ENCODE results near the gene ZNF460.
A peak's percentile ranks its signal among the peaks of the same experiment; 100 is the strongest.

The ZNF460 gene

DNA sequence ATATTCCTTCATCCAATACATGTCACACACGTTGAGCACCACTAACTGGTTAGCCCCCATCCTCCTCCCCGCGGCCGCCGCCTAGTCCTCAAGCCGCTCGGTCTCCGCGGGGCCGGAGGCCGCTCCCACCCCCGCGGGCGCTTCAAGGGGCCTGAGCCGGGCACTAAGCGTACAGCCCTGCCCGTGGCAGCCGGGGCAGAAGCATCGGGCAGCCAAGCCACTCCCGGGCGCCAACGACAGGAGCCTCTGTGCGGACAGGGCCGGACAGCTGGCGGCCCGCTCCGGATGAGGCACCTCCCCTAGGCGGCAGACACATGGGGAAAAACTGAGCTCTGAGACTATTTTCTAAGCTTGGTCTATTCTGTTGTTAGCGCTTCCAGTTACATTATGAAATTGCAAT is 37.2 kb downstream of the ZNF460 start:
- TF ChIP-seq, protein P1, sequence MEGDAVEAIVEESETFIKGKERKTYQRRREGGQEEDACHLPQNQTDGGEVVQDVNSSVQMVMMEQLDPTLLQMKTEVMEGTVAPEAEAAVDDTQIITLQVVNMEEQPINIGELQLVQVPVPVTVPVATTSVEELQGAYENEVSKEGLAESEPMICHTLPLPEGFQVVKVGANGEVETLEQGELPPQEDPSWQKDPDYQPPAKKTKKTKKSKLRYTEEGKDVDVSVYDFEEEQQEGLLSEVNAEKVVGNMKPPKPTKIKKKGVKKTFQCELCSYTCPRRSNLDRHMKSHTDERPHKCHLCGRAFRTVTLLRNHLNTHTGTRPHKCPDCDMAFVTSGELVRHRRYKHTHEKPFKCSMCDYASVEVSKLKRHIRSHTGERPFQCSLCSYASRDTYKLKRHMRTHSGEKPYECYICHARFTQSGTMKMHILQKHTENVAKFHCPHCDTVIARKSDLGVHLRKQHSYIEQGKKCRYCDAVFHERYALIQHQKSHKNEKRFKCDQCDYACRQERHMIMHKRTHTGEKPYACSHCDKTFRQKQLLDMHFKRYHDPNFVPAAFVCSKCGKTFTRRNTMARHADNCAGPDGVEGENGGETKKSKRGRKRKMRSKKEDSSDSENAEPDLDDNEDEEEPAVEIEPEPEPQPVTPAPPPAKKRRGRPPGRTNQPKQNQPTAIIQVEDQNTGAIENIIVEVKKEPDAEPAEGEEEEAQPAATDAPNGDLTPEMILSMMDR (IDR thresholded peaks at IDR 0.05; ENCODE audit: low read length, missing control alignments) = no peak
- DNase-seq (ENCODE audit: low read depth) = no peak
- H3K4me3 ChIP-seq (replicated peaks; ENCODE audit: low read depth, low read length) = peak overlapping the region; percentile 29

DNA sequence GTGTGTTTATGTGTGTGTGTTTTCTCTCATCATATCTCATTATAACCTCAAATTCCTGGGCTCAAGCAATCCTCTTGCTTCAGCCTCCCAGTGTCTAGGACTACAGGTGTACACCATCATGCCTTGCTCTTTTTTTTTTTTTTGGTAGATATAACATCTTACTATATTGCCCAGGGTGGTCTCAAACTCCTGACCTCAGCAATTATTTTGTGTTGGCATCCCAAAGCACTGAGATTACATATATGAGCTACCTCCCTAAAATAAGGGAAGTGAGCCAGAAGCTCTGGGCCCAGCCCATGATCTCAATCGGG is 39.5 kb downstream of the ZNF460 start:
- peak overlapping the region; percentile 66 for H3K4me3 ChIP-seq (replicated peaks; ENCODE audit: low read depth, low read length)
- no peak for DNase-seq (ENCODE audit: low read depth)

DNA sequence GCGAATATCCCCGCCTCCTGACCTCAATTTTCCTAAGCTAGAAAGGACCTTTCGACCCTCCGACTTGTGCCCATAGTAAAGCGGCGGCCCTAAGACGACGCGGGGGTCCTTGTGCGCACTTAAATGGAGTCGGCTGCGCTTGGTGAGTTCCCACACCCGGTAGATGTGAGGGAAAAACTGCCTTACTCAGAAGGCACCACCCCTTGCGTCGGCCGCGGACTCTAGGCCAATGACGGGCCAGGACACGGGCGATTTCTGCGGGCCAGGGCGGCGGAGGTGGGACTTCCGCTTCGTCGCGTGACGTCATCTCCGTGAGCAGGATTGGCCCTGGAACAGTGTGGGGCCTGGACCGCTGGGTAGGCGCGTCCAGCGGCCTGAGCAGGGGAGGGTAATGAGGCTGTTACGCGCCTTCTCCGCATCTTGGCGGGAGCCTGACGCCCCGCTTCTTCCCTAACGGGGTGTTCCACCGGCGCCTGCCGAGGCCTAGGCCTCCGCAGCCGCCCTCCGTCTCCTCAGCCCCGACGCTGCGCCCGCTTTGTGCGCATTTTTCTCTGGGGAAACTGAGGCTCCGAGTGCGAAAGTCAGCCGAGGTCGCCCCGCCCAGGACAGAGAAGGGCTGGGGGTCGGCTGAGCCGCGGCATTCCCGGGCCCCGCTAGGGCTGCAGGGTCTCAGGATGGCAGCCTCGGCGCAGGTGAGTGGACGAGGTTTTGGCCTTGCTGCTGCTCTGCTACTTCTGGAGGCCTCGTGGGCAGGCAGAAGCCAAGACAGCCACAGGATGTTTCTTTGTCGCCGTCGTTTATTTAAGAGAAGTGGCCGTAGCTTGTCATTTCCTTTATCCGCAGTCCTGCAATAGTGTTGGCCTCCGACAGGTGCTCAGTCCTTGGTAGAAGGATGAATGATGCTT is 40.1 kb downstream of the ZNF460 start, which contains the start of gene ZNF543:
Gene ZNF543 (plus strand): TSS at position 293 of the 905 bp plus-strand sequence. CDS start 382 bp downstream, at position 675.
- TF ChIP-seq, protein P1 (IDR thresholded peaks at IDR 0.05; ENCODE audit: low read length, missing control alignments) = no peak
- peak within 1 kb of the TSS; percentile 66 for H3K4me3 ChIP-seq (replicated peaks; ENCODE audit: low read depth, low read length)
- peak; percentile 96 for DNase-seq (ENCODE audit: low read depth)

More for the DNA sequence above, 39.5 kb downstream of the ZNF460 start:
- TF ChIP-seq, protein P1 (IDR thresholded peaks at IDR 0.05; ENCODE audit: low read length, missing control alignments) = no peak

DNA sequence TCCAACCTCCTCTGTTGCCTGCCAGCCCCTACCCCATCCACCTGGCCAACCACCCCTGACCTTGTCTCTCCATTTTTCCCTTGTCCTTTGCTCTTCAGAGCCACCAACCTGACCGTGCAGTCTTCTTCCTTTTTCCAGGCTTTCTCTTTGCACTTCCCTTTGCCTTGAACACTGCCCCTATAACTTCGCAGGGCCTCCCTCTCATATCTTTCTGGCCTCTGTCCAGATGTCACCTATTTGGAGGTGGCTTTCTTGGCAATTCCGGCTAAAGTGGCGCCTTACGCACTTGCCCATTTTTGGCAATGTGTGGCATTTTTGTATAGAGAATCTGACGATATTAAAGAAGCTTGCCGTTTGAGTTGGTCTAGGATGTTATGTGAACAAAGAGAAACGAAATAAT is 40.8 kb downstream of the ZNF460 start:
- peak overlapping the region; percentile 66 for H3K4me3 ChIP-seq (replicated peaks; ENCODE audit: low read depth, low read length)
- DNase-seq (ENCODE audit: low read depth) = no peak
- TF ChIP-seq, protein P1 (IDR thresholded peaks at IDR 0.05; ENCODE audit: low read length, missing control alignments) = no peak

DNA sequence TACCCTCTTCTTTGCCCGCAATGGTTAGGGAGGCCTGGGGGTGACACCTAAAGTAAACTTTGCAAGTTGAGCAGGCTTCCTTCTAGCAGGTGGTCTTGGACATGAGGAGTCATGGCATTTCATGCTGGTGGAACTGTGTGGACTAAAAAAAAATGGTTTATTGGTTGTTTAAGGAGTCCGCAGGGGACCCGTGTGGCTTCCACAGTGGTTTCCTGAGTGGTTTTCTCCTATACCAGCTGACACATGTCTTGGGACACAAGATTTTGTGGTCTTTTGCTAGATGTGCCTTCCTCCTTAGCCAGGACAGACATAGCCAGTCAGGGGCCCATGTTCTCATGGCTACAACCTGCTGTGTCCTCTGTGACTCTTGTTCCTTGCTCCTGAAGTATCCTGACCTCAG is 41.5 kb downstream of the ZNF460 start:
- peak overlapping the region; percentile 66 for H3K4me3 ChIP-seq (replicated peaks; ENCODE audit: low read depth, low read length)
- TF ChIP-seq, protein P1 (IDR thresholded peaks at IDR 0.05; ENCODE audit: low read length, missing control alignments) = no peak

DNA sequence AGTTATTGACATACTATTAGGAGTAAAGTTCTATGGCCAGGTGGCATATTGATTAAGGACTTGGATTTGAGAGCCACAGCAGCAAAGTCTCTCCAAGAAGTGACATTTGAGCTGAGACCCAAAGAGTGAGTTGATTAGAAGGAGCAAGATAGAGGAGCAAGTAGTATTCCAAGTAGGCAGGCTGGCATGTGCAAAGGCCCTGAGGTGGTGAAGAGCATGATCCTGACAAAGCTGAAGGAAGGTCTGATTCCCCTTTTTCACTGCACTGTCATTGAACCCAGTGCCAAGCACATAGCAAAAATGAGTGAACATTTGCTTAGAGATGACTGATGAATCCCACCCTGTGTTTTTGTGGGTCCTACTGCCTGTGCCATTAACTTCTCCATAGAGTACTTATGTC is 44.7 kb downstream of the ZNF460 start:
- TF ChIP-seq, protein P1 (IDR thresholded peaks at IDR 0.05; ENCODE audit: low read length, missing control alignments) = no peak
- no peak overlapping the region for H3K4me3 ChIP-seq (replicated peaks; ENCODE audit: low read depth, low read length)
- no peak for DNase-seq (ENCODE audit: low read depth)

More for the DNA sequence above, 41.5 kb downstream of the ZNF460 start:
- DNase-seq (ENCODE audit: low read depth) = no peak

All from fibroblast of pulmonary artery (primary cell).